H1 (cell line): ENCODE results near the gene FCER2. TPM values are rescaled to one million over a fixed set of nuclear protein-coding genes. Genes with fewer than 3 reads are reported as not detected.

Experiments used
- CTCF ChIA-PET: fragments of 300-600 bp; sonication (Branson Sonifier 250); formaldehyde crosslinking; loops from one replicate; lab custom pipeline; 2021; ENCODE audit not compliant: partially characterized antibody; lab: Charles Lee
- POLR2A ChIA-PET: fragments of 300-600 bp; sonication (Branson Sonifier 250); formaldehyde crosslinking; loops from one replicate; lab custom pipeline; 2021; ENCODE audit warnings: inconsistent platforms; ENCODE audit not compliant: partially characterized antibody; lab: Charles Lee
- DNase-seq, 2 experiments: peaks; one replicate each; pipeline versions ENCODE4 v3.0.0 to v3.0.0-alpha.2; 2010 to 2022; ENCODE audit warnings: low spot score in 2 of 2, low read depth in 1 of 2, mixed read lengths in 1 of 2
- FAIRE-seq: peaks from 2 replicates; lab custom pipeline; 2011; peaks lifted over from hg19 to GRCh38; lab: Jason Lieb, UNC
- H2AFZ ChIP-seq: 2 replicates; pipeline ENCODE4 v1.8.1; 2012; ENCODE audit warnings: low read length, inconsistent platforms
- H2AK5ac ChIP-seq: 2 replicates; pipeline ENCODE4 v1.6.1; 2013; ENCODE audit warnings: low read depth, low read length
- H2BK120ac ChIP-seq: replicated peaks from 2 replicates; pipeline ENCODE3; 2013; ENCODE audit warnings: low read depth, low read length, inconsistent platforms
- H2BK12ac ChIP-seq: 2 replicates; pipeline ENCODE4 v1.6.1; 2013; ENCODE audit warnings: low read depth, low read length
- H2BK15ac ChIP-seq: 2 replicates; pipeline ENCODE4 v1.6.1; 2013; ENCODE audit warnings: low read length
- H2BK20ac ChIP-seq: 2 replicates; pipeline ENCODE4 v1.6.1; 2013; ENCODE audit warnings: low read length
- H2BK5ac ChIP-seq: 2 replicates; pipeline ENCODE4 v1.6.1; 2013; ENCODE audit warnings: low read depth, low read length
- H3K14ac ChIP-seq: 2 replicates; pipeline ENCODE4 v1.6.1; 2013; ENCODE audit warnings: inconsistent platforms; ENCODE audit not compliant: insufficient read length
- H3K18ac ChIP-seq: 2 replicates; pipeline ENCODE4 v1.6.1; 2013; ENCODE audit warnings: low read length; ENCODE audit errors: extremely low read depth
- H3K23ac ChIP-seq: 2 replicates; pipeline ENCODE4 v1.6.1; 2013; ENCODE audit warnings: inconsistent platforms; ENCODE audit not compliant: insufficient read length
- H3K23me2 ChIP-seq: 2 replicates; pipeline ENCODE4 v1.6.1; 2013; ENCODE audit warnings: low read depth, low read length
- H3K27ac ChIP-seq: 2 replicates; pipeline ENCODE4 v1.6.1; 2011; ENCODE audit warnings: low read depth, low read length, inconsistent platforms
- H3K27me3 ChIP-seq, 4 experiments: replicated peaks in 1 of 4; 1 replicate in 1 of 4; 2 replicates in 3 of 4; pipeline versions ENCODE4 v1.6.1 to v1.8.1; 2011 to 2013; ENCODE audit warnings: low read length in 3 of 4, mild to moderate bottlenecking in 3 of 4, inconsistent platforms in 2 of 4, mixed read lengths in 2 of 4, moderate library complexity in 1 of 4; ENCODE audit not compliant: control insufficient read depth in 3 of 4, insufficient read depth in 3 of 4; ENCODE audit errors: extremely low read depth in 1 of 4
- H3K36me3 ChIP-seq, 4 experiments: 2 replicates each; pipeline versions ENCODE4 v1.6.1 to v1.8.1; 2011 to 2013; ENCODE audit warnings: mild to moderate bottlenecking in 4 of 4, low read length in 3 of 4, moderate library complexity in 2 of 4, control low read depth in 1 of 4, inconsistent platforms in 1 of 4; ENCODE audit not compliant: insufficient read depth in 4 of 4, control insufficient read depth in 2 of 4
- H3K4ac ChIP-seq: replicated peaks from 2 replicates; pipeline ENCODE3; 2013; ENCODE audit warnings: low read length, low read depth, mixed read lengths, inconsistent platforms; ENCODE audit not compliant: insufficient read length
- H3K4me1 ChIP-seq, 4 experiments: replicated peaks in 1 of 4; 1 replicate in 1 of 4; 2 replicates in 3 of 4; pipeline versions ENCODE4 v1.6.1 to v1.8.1; 2011 to 2013; ENCODE audit warnings: low read length in 3 of 4, inconsistent platforms in 2 of 4, mixed read lengths in 1 of 4; ENCODE audit not compliant: insufficient read depth in 4 of 4, control insufficient read depth in 3 of 4
- H3K4me2 ChIP-seq, 2 experiments: 2 replicates each; pipeline versions ENCODE4 v1.6.1 to v1.8.1; 2011 to 2013; ENCODE audit warnings: low read depth in 2 of 2, low read length in 2 of 2, control low read depth in 1 of 2, inconsistent platforms in 1 of 2, mild to moderate bottlenecking in 1 of 2; ENCODE audit not compliant: insufficient read depth in 1 of 2
- H3K4me3 ChIP-seq, 4 experiments: fragments of 200-600, 300-600 bp in 1 of 4; sonication (generic), shearing (Covaris generic), sonication (Bioruptor Twin) in 1 of 4; 2 replicates each; pipeline versions ENCODE4 v1.5.1 to v1.8.1; 2011 to 2016; ENCODE audit warnings: low read length in 4 of 4, low read depth in 3 of 4, control low read depth in 2 of 4, inconsistent platforms in 2 of 4, mild to moderate bottlenecking in 2 of 4, mixed read lengths in 1 of 4, moderate library complexity in 1 of 4; ENCODE audit not compliant: insufficient read depth in 2 of 4; ENCODE audit errors: extremely low read depth in 1 of 4
- H3K56ac ChIP-seq: replicated peaks from 2 replicates; pipeline ENCODE3; 2013; ENCODE audit warnings: low read depth, mild to moderate bottlenecking, mixed read lengths, low read length, inconsistent platforms; ENCODE audit not compliant: insufficient read length
- H3K79me1 ChIP-seq: 2 replicates; pipeline ENCODE4 v1.6.1; 2013; ENCODE audit warnings: low read depth, low read length, control low read depth
- H3K79me2 ChIP-seq, 2 experiments: 2 replicates each; pipeline versions ENCODE4 v1.6.1 to v1.8.1; 2012 to 2013; ENCODE audit warnings: low read length in 2 of 2, mild to moderate bottlenecking in 2 of 2, inconsistent platforms in 1 of 2; ENCODE audit not compliant: insufficient read depth in 2 of 2, control insufficient read depth in 1 of 2
- H3K9ac ChIP-seq, 4 experiments: replicated peaks in 1 of 4; 1 replicate in 1 of 4; 2 replicates in 3 of 4; pipeline versions ENCODE4 v1.6.1 to v1.8.1; 2011 to 2013; ENCODE audit warnings: low read depth in 3 of 4, low read length in 3 of 4, control low read depth in 2 of 4, mild to moderate bottlenecking in 2 of 4, moderate library complexity in 2 of 4, inconsistent platforms in 1 of 4; ENCODE audit errors: extremely low read depth in 1 of 4
- H3K9me3 ChIP-seq, 2 experiments: 2 replicates each; pipeline versions ENCODE4 v1.6.1 to v1.8.1; 2012 to 2013; ENCODE audit warnings: mild to moderate bottlenecking in 2 of 2, moderate library complexity in 2 of 2, control low read depth in 1 of 2, inconsistent platforms in 1 of 2, low read depth in 1 of 2, low read length in 1 of 2, mixed read lengths in 1 of 2; ENCODE audit not compliant: insufficient read depth in 2 of 2
- H4K20me1 ChIP-seq, 2 experiments: replicated peaks in 1 of 2; 2 replicates each; pipeline versions ENCODE3 to v1.8.1; 2011 to 2013; ENCODE audit warnings: inconsistent platforms in 2 of 2, low read length in 2 of 2, mild to moderate bottlenecking in 1 of 2; ENCODE audit not compliant: insufficient read depth in 2 of 2, control insufficient read depth in 1 of 2
- H4K5ac ChIP-seq: 2 replicates; pipeline ENCODE4 v1.6.1; 2013; ENCODE audit warnings: low read length, low read depth, mixed read lengths, inconsistent platforms; ENCODE audit not compliant: insufficient read length
- H4K8ac ChIP-seq: 2 replicates; pipeline ENCODE4 v1.8.0; 2013; ENCODE audit warnings: mild to moderate bottlenecking, moderate library complexity, low read length, inconsistent platforms; ENCODE audit not compliant: insufficient read depth; ENCODE audit errors: extremely low read depth
- H4K91ac ChIP-seq: replicated peaks from 2 replicates; pipeline ENCODE3; 2013; ENCODE audit warnings: low read length, mixed read lengths, inconsistent platforms; ENCODE audit not compliant: insufficient read length
- CHD2 ChIP-seq: IDR thresholded peaks from 2 replicates; pipeline ENCODE4 v1.6.1; 2012; ENCODE audit warnings: low read length, improper control_type of control experiment
- EP300 ChIP-seq, 2 experiments: IDR thresholded peaks; 1 replicate in 1 of 2; 2 replicates in 1 of 2; pipeline ENCODE4 v1.6.1; 2011 to 2012; ENCODE audit warnings: low read depth in 2 of 2, low read length in 2 of 2, mild to moderate bottlenecking in 2 of 2, borderline replicate concordance in 1 of 2, inconsistent platforms in 1 of 2, moderate library complexity in 1 of 2
- RAD21 ChIP-seq, 2 experiments: IDR thresholded peaks in 1 of 2; conservative IDR thresholded peaks in 1 of 2; 2 replicates each; pipeline ENCODE4 v1.6.1; 2011; ENCODE audit warnings: low read depth in 2 of 2, low read length in 2 of 2, improper control_type of control experiment in 1 of 2, inconsistent platforms in 1 of 2, mild to moderate bottlenecking in 1 of 2, moderate library complexity in 1 of 2
- RXRA ChIP-seq: IDR thresholded peaks from 2 replicates; pipeline ENCODE4 v1.6.1; 2011; ENCODE audit warnings: low read depth, mild to moderate bottlenecking, low read length, moderate library complexity; ENCODE audit not compliant: insufficient read depth
- SIRT6 ChIP-seq: IDR thresholded peaks from one replicate; pipeline ENCODE4 v1.7.1; 2012; ENCODE audit warnings: low read length, inconsistent platforms
- SP1 ChIP-seq: IDR thresholded peaks from 2 replicates; pipeline ENCODE4 v1.6.1; 2011; ENCODE audit warnings: low read depth, low read length
- SP2 ChIP-seq: IDR thresholded peaks from 2 replicates; pipeline ENCODE4 v1.6.1; 2012; ENCODE audit warnings: mild to moderate bottlenecking, low read length, inconsistent platforms
- TCF12 ChIP-seq: IDR thresholded peaks from 2 replicates; pipeline ENCODE4 v1.6.1; 2011; ENCODE audit warnings: low read depth, mild to moderate bottlenecking, low read length
- WGBS, 2 experiments: shearing (Covaris generic) in 1 of 2; methylation state at CpG; one replicate each; pipeline versions ENCODE4 v1.1.6 to v1.1.7; 2013 to 2015; ENCODE audit warnings: low lambda C conversion rate in 2 of 2, mixed read lengths in 2 of 2, inconsistent platforms in 1 of 2, low coverage in 1 of 2, missing lambda C conversion rate in 1 of 2; ENCODE audit not compliant: insufficient replicate concordance in 2 of 2, insufficient coverage in 1 of 2, insufficient read length in 1 of 2; ENCODE audit errors: extremely low coverage in 1 of 2, missing lambda C conversion rate in 1 of 2; 5-methylcytosine and 5-hydroxymethylcytosine counted together
- polyA plus RNA-seq, 7 experiments: library from polyadenylated mRNA; depleted of rRNA in 3 of 7; stranded (reverse) in 5 of 7; unstranded in 2 of 7; fragments of >200 nt in 5 of 7; fragments of 200-250 nt in 2 of 7; gene quantifications; 1 replicate in 5 of 7; 2 replicates in 1 of 7; 4 replicates in 1 of 7; pipeline versions ENCODE4 v1.2.1 to v1.2.3, GENCODE V29; 2011 to 2013; ENCODE audit warnings: missing spikeins in 2 of 7, mixed read lengths in 2 of 7
- total RNA-seq: library from RNA; stranded (reverse); fragmentation: NEBNext Ultra II Directional; extraction: Animal tissue kit (Norgen Biotek cat#: 25700); gene quantifications from 2 replicates; pipeline ENCODE4 v1.2.1, GENCODE V29; 2021
- TF ChIP-seq, protein P1 (sequence below): IDR thresholded peaks from 2 replicates; pipeline ENCODE4 v1.6.1; 2012; ENCODE audit warnings: low read length, inconsistent platforms

FCER2 gene
- total and polyA plus RNA-seq, 2 of the 8 experiments (the other 6 are each of a cell fraction or from before 2014, with no cell fraction given): 0.67 TPM; not detected in 1

DNA sequence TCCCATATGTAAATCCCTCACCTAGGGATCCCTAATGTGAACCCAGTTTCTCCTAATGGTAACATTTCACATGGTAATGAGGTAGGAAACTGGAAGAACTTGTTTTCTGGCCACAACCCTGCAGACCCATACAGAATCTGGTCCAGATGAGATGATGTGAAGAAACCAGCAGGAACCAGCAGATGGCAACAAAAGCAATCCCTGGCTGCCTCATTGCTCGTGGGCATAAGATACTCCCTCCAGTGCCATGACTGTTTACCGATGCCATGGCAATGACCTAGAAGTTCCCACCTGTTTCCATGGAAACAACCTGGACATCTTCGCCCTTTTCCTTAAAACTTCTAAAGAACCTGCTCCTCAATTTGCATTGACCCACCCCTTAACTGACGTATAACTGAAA lies 46.8 kb upstream of the FCER2 start:
- H3K27ac ChIP-seq: peak overlapping the region; percentile 50
- no peak overlapping the region for H4K8ac ChIP-seq
- H3K4me3 ChIP-seq: 0 out of 8 replicates have a peak overlapping the region, but pooled peaks of 1 of the 4 experiments have one; percentile 22
- H4K91ac ChIP-seq: no peak overlapping the region
- no peaks in the 10 kb centered on the region for H3K27me3 ChIP-seq
- CTCF ChIA-PET: interaction anchor here (0.6 to 1.6 kb wide), 4 partner anchors 11 to 50 kb away, joined by 3 to 5 read pairs (median 4); no protein-coding TSS in a partner anchor
- no peak overlapping the region for H3K4ac ChIP-seq
- no peak overlapping the region for H2BK15ac ChIP-seq
- 16% methylated on average over 4 of the region's 4 CpGs; no CpG with 5 or more reads in 1 of the 2 experiments for WGBS, 2 experiments
- H3K23me2 ChIP-seq: no peaks in the 10 kb centered on the region; the same call in 1 of the 2 replicates
- no peak overlapping the region for H2BK120ac ChIP-seq
- H2BK20ac ChIP-seq: no peak overlapping the region
- H3K79me2 ChIP-seq: no peaks in the 10 kb centered on the region
- H3K36me3 ChIP-seq: no peaks in the 10 kb centered on the region
- no peak overlapping the region for H4K5ac ChIP-seq
- no peak overlapping the region for H3K9ac ChIP-seq
- POLR2A ChIA-PET: no interaction called here
- no peaks in the 10 kb centered on the region for H4K20me1 ChIP-seq
- no peak overlapping the region for H2BK5ac ChIP-seq
- H3K4me2 ChIP-seq: peak overlapping the region in 1 of 2 experiments; percentile 20; a peak in 2 of 4 replicates
- H3K18ac ChIP-seq: no peak overlapping the region
- DNase-seq (peak; percentile 51 to 60), FAIRE-seq (peak; percentile 99)
- no peak overlapping the region for H3K23ac ChIP-seq
- peaks cover 3 to 15% (median 8%) of the 10 kb centered on the region in 4 experiments; a peak in 6 of 7 replicates for H3K4me1 ChIP-seq
- H3K9me3 ChIP-seq: 0 out of 4 replicates have a peak, but pooled peaks cover 0 to 6% of the 10 kb centered on the region in 2 experiments
- no peak overlapping the region for H2AFZ ChIP-seq
- H2AK5ac ChIP-seq: no peak overlapping the region
- no peak overlapping the region for H3K56ac ChIP-seq
- no peaks in the 10 kb centered on the region for H3K79me1 ChIP-seq
- no peak overlapping the region for H3K14ac ChIP-seq
- H2BK12ac ChIP-seq: no peak overlapping the region
- TF ChIP-seq CHD2: peak; percentile 18; the same call in 1 of the 2 replicates
- TF ChIP-seq SIRT6: no peak
- TF ChIP-seq, protein P1, sequence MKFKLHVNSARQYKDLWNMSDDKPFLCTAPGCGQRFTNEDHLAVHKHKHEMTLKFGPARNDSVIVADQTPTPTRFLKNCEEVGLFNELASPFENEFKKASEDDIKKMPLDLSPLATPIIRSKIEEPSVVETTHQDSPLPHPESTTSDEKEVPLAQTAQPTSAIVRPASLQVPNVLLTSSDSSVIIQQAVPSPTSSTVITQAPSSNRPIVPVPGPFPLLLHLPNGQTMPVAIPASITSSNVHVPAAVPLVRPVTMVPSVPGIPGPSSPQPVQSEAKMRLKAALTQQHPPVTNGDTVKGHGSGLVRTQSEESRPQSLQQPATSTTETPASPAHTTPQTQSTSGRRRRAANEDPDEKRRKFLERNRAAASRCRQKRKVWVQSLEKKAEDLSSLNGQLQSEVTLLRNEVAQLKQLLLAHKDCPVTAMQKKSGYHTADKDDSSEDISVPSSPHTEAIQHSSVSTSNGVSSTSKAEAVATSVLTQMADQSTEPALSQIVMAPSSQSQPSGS: no peak
- TF ChIP-seq SP1: peak; percentile 92
- peak in 1 of 2 experiments; percentile 85; a peak in 2 of 3 replicates for TF ChIP-seq EP300 (IDR thresholded peaks at IDR 0.05; ENCODE audit: borderline replicate concordance in 1 of 2, low read depth in 2 of 2, low read length in 2 of 2)
- TF ChIP-seq RXRA: no peak
- peak; percentile 44; the same call in 1 of the 2 replicates for TF ChIP-seq TCF12
- no peak for TF ChIP-seq SP2
- TF ChIP-seq RAD21 (IDR thresholded peaks at IDR 0.05 in 1 of 2, conservative IDR thresholded peaks at IDR 0.05 in 1 of 2; ENCODE audit: low read depth in 2 of 2, low read length in 2 of 2): peak; percentile 71 to 79
